ENCODE results near the gene SUCO. TPM values are rescaled to one million over a fixed set of nuclear protein-coding genes. Genes with fewer than 3 reads are reported as not detected.

Gene SUCO
- total and polyA plus RNA-seq, 2 of the 8 experiments (the other 6 are each of a cell fraction or from before 2014, with no cell fraction given) = 8.3 to 35.8 TPM

GRCh38 chr1:172529304-172529703, 3.6 kb upstream of the SUCO start:
- FAIRE-seq (no peak), DNase-seq (ENCODE audit: low read depth in 1 of 2, low spot score in 2 of 2) (no peak)
- no peak overlapping the region for H2BK15ac ChIP-seq (ENCODE audit: low read length)
- H3K4me2 ChIP-seq (ENCODE audit: insufficient read depth in 1 of 2, low read depth in 2 of 2, low read length in 2 of 2) = no peak overlapping the region
- H3K18ac ChIP-seq (ENCODE audit: extremely low read depth, low read length) = no peak overlapping the region
- no peak overlapping the region for H3K27ac ChIP-seq (ENCODE audit: low read depth, low read length)
- no peak overlapping the region for H2BK20ac ChIP-seq (ENCODE audit: low read length)
- H3K23me2 ChIP-seq (ENCODE audit: low read depth, low read length) = peaks cover 13% of the 10 kb centered on the region
- H3K79me2 ChIP-seq (ENCODE audit: control insufficient read depth in 1 of 2, insufficient read depth in 2 of 2, low read length in 2 of 2) = peaks cover 8 to 10% of the 10 kb centered on the region in 2 experiments
- no peak overlapping the region for H3K4ac ChIP-seq (replicated peaks; ENCODE audit: insufficient read length, low read depth, low read length)
- H3K4me3 ChIP-seq (ENCODE audit: extremely low read depth in 1 of 4, insufficient read depth in 2 of 4, low read depth in 3 of 4, low read length in 4 of 4) = no peak overlapping the region
- H3K56ac ChIP-seq (replicated peaks; ENCODE audit: insufficient read length, low read depth, low read length) = no peak overlapping the region
- TF ChIP-seq, protein P1, sequence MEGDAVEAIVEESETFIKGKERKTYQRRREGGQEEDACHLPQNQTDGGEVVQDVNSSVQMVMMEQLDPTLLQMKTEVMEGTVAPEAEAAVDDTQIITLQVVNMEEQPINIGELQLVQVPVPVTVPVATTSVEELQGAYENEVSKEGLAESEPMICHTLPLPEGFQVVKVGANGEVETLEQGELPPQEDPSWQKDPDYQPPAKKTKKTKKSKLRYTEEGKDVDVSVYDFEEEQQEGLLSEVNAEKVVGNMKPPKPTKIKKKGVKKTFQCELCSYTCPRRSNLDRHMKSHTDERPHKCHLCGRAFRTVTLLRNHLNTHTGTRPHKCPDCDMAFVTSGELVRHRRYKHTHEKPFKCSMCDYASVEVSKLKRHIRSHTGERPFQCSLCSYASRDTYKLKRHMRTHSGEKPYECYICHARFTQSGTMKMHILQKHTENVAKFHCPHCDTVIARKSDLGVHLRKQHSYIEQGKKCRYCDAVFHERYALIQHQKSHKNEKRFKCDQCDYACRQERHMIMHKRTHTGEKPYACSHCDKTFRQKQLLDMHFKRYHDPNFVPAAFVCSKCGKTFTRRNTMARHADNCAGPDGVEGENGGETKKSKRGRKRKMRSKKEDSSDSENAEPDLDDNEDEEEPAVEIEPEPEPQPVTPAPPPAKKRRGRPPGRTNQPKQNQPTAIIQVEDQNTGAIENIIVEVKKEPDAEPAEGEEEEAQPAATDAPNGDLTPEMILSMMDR (IDR thresholded peaks at IDR 0.05; ENCODE audit: control extremely low read depth in 1 of 3, insufficient read depth in 1 of 3, low read depth in 1 of 3, low read length in 3 of 3) = no peak
- no peak for TF ChIP-seq ATF3 (IDR thresholded peaks at IDR 0.05; ENCODE audit: insufficient read depth, low read depth, low read length)
- TF ChIP-seq RFX5 (IDR thresholded peaks at IDR 0.05; ENCODE audit: borderline replicate concordance, low read depth, low read length) = no peak
- no peak for TF ChIP-seq CEBPB (IDR thresholded peaks at IDR 0.05; ENCODE audit: low read depth, low read length)
- no peak for TF ChIP-seq KDM5A (IDR thresholded peaks at IDR 0.05; ENCODE audit: low read length)
- TF ChIP-seq POLR2A (IDR thresholded peaks at IDR 0.05; ENCODE audit: control extremely low read depth in 1 of 2, low read depth in 2 of 2, low read length in 2 of 2) = no peak
- no peak for TF ChIP-seq GTF2F1 (IDR thresholded peaks at IDR 0.05; ENCODE audit: borderline replicate concordance, low read depth, low read length)
- H4K5ac ChIP-seq (ENCODE audit: insufficient read length, low read depth, low read length) = no peak overlapping the region
- H4K20me1 ChIP-seq (replicated peaks in 1 of 2; ENCODE audit: control insufficient read depth in 1 of 2, insufficient read depth in 2 of 2, low read length in 2 of 2) = no peaks in the 10 kb centered on the region
- no peak overlapping the region for H2BK120ac ChIP-seq (replicated peaks; ENCODE audit: low read depth, low read length)
- no peaks in the 10 kb centered on the region for H3K9me3 ChIP-seq (ENCODE audit: insufficient read depth in 2 of 2, low read depth in 1 of 2, low read length in 1 of 2)
- ChIA-PET POLR2A (ENCODE audit: partially characterized antibody) (no interaction called here), CTCF (ENCODE audit: partially characterized antibody) (no interaction called here)
- no peak overlapping the region for H2AK5ac ChIP-seq (ENCODE audit: low read depth, low read length)
- H2BK12ac ChIP-seq (ENCODE audit: low read depth, low read length) = no peak overlapping the region
- H4K8ac ChIP-seq (ENCODE audit: extremely low read depth, insufficient read depth, low read length) = no peak overlapping the region
- H3K4me1 ChIP-seq (replicated peaks in 1 of 4; ENCODE audit: control insufficient read depth in 3 of 4, insufficient read depth in 4 of 4, low read length in 3 of 4) = peaks cover 0 to 3% (median 0%) of the 10 kb centered on the region in 4 experiments; a peak in 1 of 7 replicates
- peaks cover 0 to 1% (median 0%) of the 10 kb centered on the region in 4 experiments; a peak in 1 of 7 replicates for H3K27me3 ChIP-seq (replicated peaks in 1 of 4; ENCODE audit: control insufficient read depth in 3 of 4, extremely low read depth in 1 of 4, insufficient read depth in 3 of 4, low read length in 3 of 4)
- no peak overlapping the region for H4K91ac ChIP-seq (replicated peaks; ENCODE audit: insufficient read length, low read length)
- H2BK5ac ChIP-seq (ENCODE audit: low read depth, low read length) = no peak overlapping the region
- no peak overlapping the region for H3K9ac ChIP-seq (replicated peaks in 1 of 4; ENCODE audit: extremely low read depth in 1 of 4, low read depth in 3 of 4, low read length in 3 of 4)
- H3K14ac ChIP-seq (ENCODE audit: insufficient read length) = no peak overlapping the region
- no peaks in the 10 kb centered on the region for H3K36me3 ChIP-seq (ENCODE audit: control insufficient read depth in 2 of 4, insufficient read depth in 4 of 4, low read length in 3 of 4)
- 78% methylated on average over 4 of the region's 4 CpGs; no CpG with 5 or more reads in 1 of the 2 experiments for WGBS, 2 experiments (ENCODE audit: extremely low coverage in 1 of 2, insufficient coverage in 1 of 2, insufficient read length in 1 of 2, insufficient replicate concordance in 2 of 2, low coverage in 1 of 2, low lambda C conversion rate in 2 of 2, missing lambda C conversion rate in 1 of 2)
- no peak overlapping the region for H2AFZ ChIP-seq (ENCODE audit: low read length)
- no peak overlapping the region for H3K23ac ChIP-seq (ENCODE audit: insufficient read length)
- no peaks in the 10 kb centered on the region for H3K79me1 ChIP-seq (ENCODE audit: low read depth, low read length)
